IgD-negative memory B cell (primary cell): ENCODE measurements around the gene BAG5. TPM values are rescaled to one million over a fixed set of nuclear protein-coding genes. Genes with fewer than 3 reads are reported as not detected.

Experiments used
- H3K27ac Mint-ChIP-seq, 3 donors: one replicate each; pipeline ENCODE4 v1.8.0; 2020 to 2022; ENCODE audit warnings: mild to moderate bottlenecking in 3 of 3, mixed read lengths in 3 of 3, moderate library complexity in 1 of 3
- H3K27me3 Mint-ChIP-seq: one replicate; pipeline ENCODE4 v1.8.0; 2021; ENCODE audit warnings: mixed read lengths
- H3K36me3 Mint-ChIP-seq: one replicate; pipeline ENCODE4 v1.8.0; 2020; ENCODE audit warnings: mild to moderate bottlenecking, mixed read lengths
- H3K4me1 Mint-ChIP-seq, 3 donors: one replicate each; pipeline ENCODE4 v1.8.0; 2020 to 2022; ENCODE audit warnings: mixed read lengths in 3 of 3, mild to moderate bottlenecking in 1 of 3
- H3K4me3 Mint-ChIP-seq, 4 donors: one replicate each; pipeline ENCODE4 v1.8.0; 2020 to 2022; ENCODE audit warnings: mild to moderate bottlenecking in 4 of 4, mixed read lengths in 4 of 4, moderate library complexity in 3 of 4
- H3K9me3 Mint-ChIP-seq, 3 donors: one replicate each; pipeline ENCODE4 v1.8.0; 2020 to 2021; ENCODE audit warnings: mixed read lengths in 3 of 3, mild to moderate bottlenecking in 1 of 3
- polyA plus RNA-seq: library from polyadenylated mRNA; unstranded; fragments of 300-500 nt; fragmentation: Illumina TruSeq; gene quantifications from one replicate; pipeline ENCODE4 v1.2.3, GENCODE V29; 2021

The BAG5 gene
- polyA plus RNA-seq, 1 donor from 2014 or later = 42.1 TPM

- Mint-ChIP-seq H3K9me3 (no peaks in the 10 kb centered on the region), H3K4me3 (peak overlapping the region in 1 of 4 donors; percentile 69), H3K36me3 (no peaks in the 10 kb centered on the region), H3K27ac (peak overlapping the region in 1 of 3 donors; percentile 78), H3K4me1 (peaks cover 26 to 45% (median 34%) of the 10 kb centered on the region in 3 donors), H3K27me3 (no peaks in the 10 kb centered on the region)
These were observed 5.3 kb downstream of the BAG5 start for GRCh38 chr14:103556946-103557758.

DNA sequence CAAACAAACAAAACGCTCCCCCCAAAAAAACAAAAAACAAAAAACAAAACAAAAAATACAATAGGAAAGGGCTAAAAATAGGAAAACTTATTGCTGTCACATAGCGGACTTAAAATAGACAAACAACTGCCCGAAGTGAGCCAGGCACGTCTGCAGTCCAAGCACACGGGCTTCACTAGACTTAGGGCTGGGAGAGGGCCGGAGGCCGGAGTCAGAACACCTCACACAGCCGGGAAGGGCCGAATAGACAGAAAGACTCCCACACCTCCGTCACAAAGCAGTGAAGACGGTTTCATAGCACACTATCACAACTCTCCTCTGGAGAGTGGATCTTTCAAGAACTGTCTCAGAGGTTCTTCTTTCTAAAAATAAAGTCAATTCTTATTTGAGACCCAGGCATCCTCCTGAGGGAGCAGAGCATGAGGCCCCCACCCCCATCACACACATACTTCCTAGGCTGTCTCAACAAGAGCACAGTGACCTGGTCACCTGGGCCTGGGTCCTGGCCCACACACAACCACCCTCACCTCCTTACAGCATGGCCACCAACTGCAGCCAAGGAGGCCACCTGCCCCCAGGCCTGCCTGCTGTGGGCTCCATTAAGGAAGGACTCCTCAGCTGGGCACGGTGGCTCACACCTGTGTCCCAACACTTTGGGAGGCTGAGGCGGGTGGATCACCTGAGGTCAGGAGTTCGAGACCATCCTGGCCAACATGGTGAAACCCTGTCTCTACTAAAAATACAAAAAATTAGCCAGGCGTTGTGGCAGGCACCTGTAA lies 6.7 kb downstream of the BAG5 start:
- peaks cover 13 to 38% (median 22%) of the 10 kb centered on the region in 3 donors for H3K4me1 Mint-ChIP-seq
- H3K9me3 Mint-ChIP-seq = no peaks in the 10 kb centered on the region
- H3K27me3 Mint-ChIP-seq = no peaks in the 10 kb centered on the region
- peak overlapping the region in 1 of 3 donors; percentile 13 for H3K27ac Mint-ChIP-seq
- no peak overlapping the region for H3K4me3 Mint-ChIP-seq
- no peaks in the 10 kb centered on the region for H3K36me3 Mint-ChIP-seq

DNA sequence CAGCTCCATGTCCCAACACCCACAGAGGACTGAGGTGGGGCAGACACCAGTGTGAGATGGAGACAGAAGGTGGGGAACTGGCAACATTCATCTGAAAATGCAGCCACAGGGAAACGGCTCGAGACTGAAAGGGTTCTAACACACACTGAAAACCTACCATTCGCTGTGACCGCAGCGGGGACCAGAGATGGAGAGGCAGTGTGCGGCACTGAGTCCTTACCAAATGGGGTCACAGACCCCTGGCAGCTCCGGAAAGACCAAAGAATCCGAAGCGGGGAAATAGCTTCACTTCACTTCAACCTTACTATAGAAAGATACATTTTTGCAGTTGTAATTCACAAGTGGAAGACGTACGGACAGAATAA lies 9.6 kb downstream of the BAG5 start:
- peaks cover 4 to 17% (median 8%) of the 10 kb centered on the region in 3 donors for H3K4me1 Mint-ChIP-seq
- H3K27ac Mint-ChIP-seq = peak overlapping the region in 2 of 3 donors; percentile 20 to 63
- no peak overlapping the region for H3K4me3 Mint-ChIP-seq
- no peaks in the 10 kb centered on the region for H3K27me3 Mint-ChIP-seq
- H3K9me3 Mint-ChIP-seq = no peaks in the 10 kb centered on the region
- H3K36me3 Mint-ChIP-seq = no peaks in the 10 kb centered on the region

DNA sequence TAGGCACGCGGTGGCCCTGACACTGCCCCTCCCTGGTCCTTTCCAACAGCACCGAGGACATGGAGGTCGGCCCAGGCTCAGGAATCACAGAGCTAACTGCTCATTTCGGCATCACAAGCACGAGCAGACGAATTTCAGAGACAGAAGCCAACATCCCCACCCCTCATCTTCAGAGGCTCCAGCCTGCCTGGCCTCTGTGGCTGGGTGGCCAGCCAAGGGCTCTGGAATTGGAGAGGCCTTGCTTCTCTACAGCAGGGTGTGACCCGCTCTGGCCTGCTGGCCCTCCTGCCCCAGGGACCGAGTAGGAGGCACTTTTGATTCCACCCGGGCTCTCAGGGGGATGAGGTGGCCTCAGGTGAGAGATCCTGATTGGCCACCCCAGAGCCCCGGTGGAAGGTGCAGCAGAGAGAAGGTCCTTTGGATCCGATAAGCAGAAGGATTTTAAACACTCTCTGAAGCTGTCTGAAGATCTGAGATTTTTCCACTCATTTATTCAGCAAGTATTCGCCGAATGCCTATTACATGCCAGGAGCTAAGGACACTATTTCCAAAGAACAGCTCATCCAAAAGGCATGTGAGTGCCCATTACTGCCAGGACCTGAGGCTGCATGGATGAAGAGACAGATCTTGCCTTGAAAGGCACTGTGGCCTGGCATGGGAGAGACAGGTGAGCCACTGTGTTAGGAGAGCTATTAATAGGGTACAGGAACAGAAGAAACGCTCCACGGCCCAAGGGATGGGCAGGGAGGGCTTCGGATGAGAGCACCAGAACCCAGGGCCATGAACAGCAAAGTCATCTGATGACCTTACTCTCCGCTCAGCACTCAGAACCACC lies 10.2 kb downstream of the BAG5 start:
- no peaks in the 10 kb centered on the region for H3K27me3 Mint-ChIP-seq
- H3K9me3 Mint-ChIP-seq = no peaks in the 10 kb centered on the region
- no peak overlapping the region for H3K4me3 Mint-ChIP-seq
- H3K36me3 Mint-ChIP-seq = no peaks in the 10 kb centered on the region
- H3K4me1 Mint-ChIP-seq = peaks cover 2 to 14% (median 7%) of the 10 kb centered on the region in 3 donors
- H3K27ac Mint-ChIP-seq = peak overlapping the region in 2 of 3 donors; percentile 20 to 69

- Mint-ChIP-seq H3K36me3 (no peaks in the 10 kb centered on the region), H3K4me3 (peak overlapping the region in 1 of 4 donors; percentile 39), H3K9me3 (no peaks in the 10 kb centered on the region), H3K27me3 (no peaks in the 10 kb centered on the region), H3K4me1 (peaks cover 0 to 11% (median 7%) of the 10 kb centered on the region in 3 donors), H3K27ac (peak overlapping the region in 1 of 3 donors; percentile 69)
These were observed 11.1 kb downstream of the BAG5 start for GRCh38 chr14:103551338-103551762.

GRCh38 chr14:103550451-103551337 lies 11.8 kb downstream of the BAG5 start:
- Mint-ChIP-seq H3K9me3 (no peaks in the 10 kb centered on the region), H3K4me1 (peaks cover 0 to 10% (median 7%) of the 10 kb centered on the region in 3 donors), H3K4me3 (peak overlapping the region in 1 of 4 donors; percentile 39), H3K27me3 (no peaks in the 10 kb centered on the region), H3K27ac (no peak overlapping the region), H3K36me3 (no peaks in the 10 kb centered on the region)

- H3K27ac Mint-ChIP-seq = no peak overlapping the region
- H3K36me3 Mint-ChIP-seq = no peaks in the 10 kb centered on the region
These were observed 12.8 kb downstream of the BAG5 start for GRCh38 chr14:103549361-103550311.

DNA sequence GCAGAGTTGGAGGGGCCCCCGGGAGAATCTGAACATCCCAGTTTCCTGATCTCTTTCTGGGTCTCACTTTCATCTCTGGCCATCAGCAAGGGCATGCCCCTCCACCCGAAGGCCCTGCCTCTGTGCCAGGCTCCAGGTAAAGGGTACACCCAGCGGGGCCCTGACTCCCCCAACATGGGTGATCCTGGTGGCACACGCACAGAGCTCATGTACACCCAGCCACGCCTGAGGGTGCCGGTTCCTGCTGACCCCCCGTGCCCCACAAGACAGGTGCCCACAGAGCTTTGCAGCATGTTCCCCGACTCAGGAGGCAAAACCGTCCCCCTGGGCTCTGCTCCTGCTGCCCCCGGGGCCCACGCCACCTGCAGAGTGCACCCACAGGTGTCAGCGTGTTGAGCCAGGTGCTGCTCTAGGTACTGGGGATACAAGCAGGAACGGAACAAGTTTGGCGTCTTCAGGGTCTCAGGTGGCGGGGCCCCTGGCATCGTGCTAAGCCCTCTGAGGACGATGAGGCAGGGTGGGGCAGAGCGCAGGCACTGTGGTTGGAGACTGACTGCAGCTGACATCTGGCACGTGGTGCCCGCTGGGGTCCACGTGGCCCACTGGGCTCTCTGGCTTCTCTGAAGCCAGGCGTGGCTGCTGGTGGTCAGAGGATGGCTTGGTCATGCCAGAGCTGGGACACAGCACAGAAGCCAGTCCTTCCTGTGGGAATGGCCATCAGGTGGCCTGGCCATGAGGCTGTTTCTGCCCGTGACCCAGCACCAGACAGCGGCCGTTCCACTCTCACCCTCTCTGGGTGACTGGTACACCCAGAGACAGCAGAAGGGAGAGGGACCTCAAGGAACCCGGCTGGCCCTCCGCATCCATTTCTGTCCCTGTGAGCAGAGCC lies 13.8 kb downstream of the BAG5 start:
- Mint-ChIP-seq H3K27ac (peak overlapping the region in 1 of 3 donors; percentile 46), H3K4me3 (no peak overlapping the region), H3K36me3 (no peaks in the 10 kb centered on the region)

More at GRCh38 chr14:103549361-103550311, 12.8 kb downstream of the BAG5 start:
- Mint-ChIP-seq H3K4me3 (no peak overlapping the region), H3K27me3 (no peaks in the 10 kb centered on the region), H3K9me3 (no peaks in the 10 kb centered on the region), H3K4me1 (peaks cover 0 to 3% (median 3%) of the 10 kb centered on the region in 3 donors)

GRCh38 chr14:103547941-103548462 lies 14.5 kb downstream of the BAG5 start:
- H3K4me3 Mint-ChIP-seq = no peak overlapping the region
- no peaks in the 10 kb centered on the region for H3K27me3 Mint-ChIP-seq
- no peaks in the 10 kb centered on the region for H3K36me3 Mint-ChIP-seq
- H3K9me3 Mint-ChIP-seq = no peaks in the 10 kb centered on the region
- H3K27ac Mint-ChIP-seq = peak overlapping the region in 1 of 3 donors; percentile 46
- H3K4me1 Mint-ChIP-seq = peaks cover 0 to 3% (median 2%) of the 10 kb centered on the region in 3 donors

More for the DNA sequence above, 13.8 kb downstream of the BAG5 start:
- Mint-ChIP-seq H3K27me3 (no peaks in the 10 kb centered on the region), H3K4me1 (peaks cover 0 to 3% (median 2%) of the 10 kb centered on the region in 3 donors), H3K9me3 (no peaks in the 10 kb centered on the region)

DNA sequence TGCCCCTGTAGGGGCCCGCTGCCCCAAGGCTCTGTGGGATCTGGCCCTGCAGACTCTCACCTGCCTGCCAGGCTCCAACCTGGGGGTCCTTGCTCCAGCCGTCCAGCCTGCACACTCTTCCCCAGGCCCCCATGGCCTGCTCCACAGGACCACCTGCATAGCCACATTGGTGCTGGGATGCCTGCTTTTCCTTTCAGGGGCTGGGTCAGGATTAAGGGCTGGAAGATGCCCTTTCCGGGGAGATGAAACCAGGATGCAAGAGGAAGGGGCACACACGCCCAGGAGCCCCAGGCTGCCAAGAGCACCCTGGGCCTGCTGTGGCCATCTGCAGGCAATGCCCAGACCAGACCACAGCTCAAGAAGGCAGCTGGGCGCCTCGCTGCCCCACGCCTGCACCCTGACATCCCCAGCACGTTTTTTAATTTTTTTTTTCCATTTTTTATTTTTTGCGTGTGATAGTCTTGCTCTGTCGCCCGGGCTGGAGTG lies 15.0 kb downstream of the BAG5 start:
- Mint-ChIP-seq H3K9me3 (no peaks in the 10 kb centered on the region), H3K27me3 (no peaks in the 10 kb centered on the region), H3K36me3 (no peaks in the 10 kb centered on the region), H3K4me3 (no peak overlapping the region), H3K27ac (no peak overlapping the region), H3K4me1 (peaks cover 0 to 3% (median 2%) of the 10 kb centered on the region in 3 donors)

- H3K36me3 Mint-ChIP-seq = no peaks in the 10 kb centered on the region
- H3K4me1 Mint-ChIP-seq = peaks cover 0 to 3% (median 2%) of the 10 kb centered on the region in 3 donors
- no peak overlapping the region for H3K4me3 Mint-ChIP-seq
- peak overlapping the region in 1 of 3 donors; percentile 45 for H3K27ac Mint-ChIP-seq
- H3K27me3 Mint-ChIP-seq = no peaks in the 10 kb centered on the region
- H3K9me3 Mint-ChIP-seq = no peaks in the 10 kb centered on the region
These were observed 15.6 kb downstream of the BAG5 start for GRCh38 chr14:103546652-103547454.
